ENCODE results near the gene PRDM16. TPM values are rescaled to one million over a fixed set of nuclear protein-coding genes. Genes with fewer than 3 reads are reported as not detected.

The PRDM16 gene
- total and polyA plus RNA-seq, 2 of the 13 experiments (the other 11 are each of a cell fraction or from before 2014, with no cell fraction given), result 0.15 to 0.81 TPM

DNA sequence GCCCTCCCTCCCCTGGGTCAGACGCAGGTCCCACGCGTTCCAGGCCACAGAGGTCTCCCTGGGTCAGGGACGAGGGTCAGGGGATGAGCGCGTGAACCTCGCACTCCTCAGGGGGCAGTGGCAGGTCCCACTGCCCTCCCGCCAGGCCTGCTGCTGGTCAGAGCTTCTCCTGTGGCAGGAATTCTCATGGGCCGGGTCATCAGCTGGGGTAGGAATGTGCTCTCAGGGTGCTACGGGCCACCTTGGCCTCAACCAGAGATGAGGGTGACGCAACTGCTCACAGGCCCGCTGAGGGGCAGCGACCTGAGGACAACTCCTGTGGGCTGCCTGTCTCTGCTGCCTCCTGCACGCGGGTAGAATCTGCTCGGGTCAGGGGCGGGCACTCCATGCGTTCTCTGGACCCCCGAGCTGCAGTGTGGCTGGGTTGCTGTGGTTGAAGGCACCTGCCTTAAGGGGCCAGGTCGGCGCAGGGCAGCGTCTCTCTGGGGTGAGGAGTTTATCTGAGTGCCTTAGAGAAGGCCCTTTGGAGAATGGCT, 128.8 kb downstream of the PRDM16 start (continued):
- TF ChIP-seq, protein P1, sequence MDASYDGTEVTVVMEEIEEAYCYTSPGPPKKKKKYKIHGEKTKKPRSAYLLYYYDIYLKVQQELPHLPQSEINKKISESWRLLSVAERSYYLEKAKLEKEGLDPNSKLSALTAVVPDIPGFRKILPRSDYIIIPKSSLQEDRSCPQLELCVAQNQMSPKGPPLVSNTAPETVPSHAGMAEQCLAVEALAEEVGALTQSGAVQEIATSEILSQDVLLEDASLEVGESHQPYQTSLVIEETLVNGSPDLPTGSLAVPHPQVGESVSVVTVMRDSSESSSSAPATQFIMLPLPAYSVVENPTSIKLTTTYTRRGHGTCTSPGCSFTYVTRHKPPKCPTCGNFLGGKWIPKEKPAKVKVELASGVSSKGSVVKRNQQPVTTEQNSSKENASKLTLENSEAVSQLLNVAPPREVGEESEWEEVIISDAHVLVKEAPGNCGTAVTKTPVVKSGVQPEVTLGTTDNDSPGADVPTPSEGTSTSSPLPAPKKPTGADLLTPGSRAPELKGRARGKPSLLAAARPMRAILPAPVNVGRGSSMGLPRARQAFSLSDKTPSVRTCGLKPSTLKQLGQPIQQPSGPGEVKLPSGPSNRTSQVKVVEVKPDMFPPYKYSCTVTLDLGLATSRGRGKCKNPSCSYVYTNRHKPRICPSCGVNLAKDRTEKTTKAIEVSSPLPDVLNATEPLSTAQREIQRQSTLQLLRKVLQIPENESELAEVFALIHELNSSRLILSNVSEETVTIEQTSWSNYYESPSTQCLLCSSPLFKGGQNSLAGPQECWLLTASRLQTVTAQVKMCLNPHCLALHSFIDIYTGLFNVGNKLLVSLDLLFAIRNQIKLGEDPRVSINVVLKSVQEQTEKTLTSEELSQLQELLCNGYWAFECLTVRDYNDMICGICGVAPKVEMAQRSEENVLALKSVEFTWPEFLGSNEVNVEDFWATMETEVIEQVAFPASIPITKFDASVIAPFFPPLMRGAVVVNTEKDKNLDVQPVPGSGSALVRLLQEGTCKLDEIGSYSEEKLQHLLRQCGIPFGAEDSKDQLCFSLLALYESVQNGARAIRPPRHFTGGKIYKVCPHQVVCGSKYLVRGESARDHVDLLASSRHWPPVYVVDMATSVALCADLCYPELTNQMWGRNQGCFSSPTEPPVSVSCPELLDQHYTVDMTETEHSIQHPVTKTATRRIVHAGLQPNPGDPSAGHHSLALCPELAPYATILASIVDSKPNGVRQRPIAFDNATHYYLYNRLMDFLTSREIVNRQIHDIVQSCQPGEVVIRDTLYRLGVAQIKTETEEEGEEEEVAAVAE (CRISPR knock-in tag; IDR thresholded peaks at IDR 0.05; ENCODE audit: borderline replicate concordance), result no peak
- TF ChIP-seq KAT7 (CRISPR knock-in tag; IDR thresholded peaks at IDR 0.05; ENCODE audit: borderline replicate concordance) (no peak), NCOR1 (IDR thresholded peaks at IDR 0.05; ENCODE audit: borderline replicate concordance, low read length) (no peak), ERF (CRISPR knock-in tag; IDR thresholded peaks at IDR 0.05) (no peak), ZSCAN20 (CRISPR knock-in tag; IDR thresholded peaks at IDR 0.05; ENCODE audit: borderline replicate concordance) (no peak), PCBP2 (optimal IDR thresholded peaks at IDR 0.05; ENCODE audit: low read depth, low read length, poor library complexity, severe bottlenecking) (no peak), SMAD1 (CRISPR knock-in tag; IDR thresholded peaks at IDR 0.05; ENCODE audit: borderline replicate concordance, low read depth) (no peak), TAF1 (CRISPR knock-in tag; IDR thresholded peaks at IDR 0.05) (no peak), KAT2B (IDR thresholded peaks at IDR 0.05; ENCODE audit: borderline replicate concordance, low read depth, low read length) (no peak), SOX5 (CRISPR knock-in tag; IDR thresholded peaks at IDR 0.05; ENCODE audit: borderline replicate concordance) (no peak), RORA (CRISPR knock-in tag; IDR thresholded peaks at IDR 0.05) (no peak), ZNF883 (CRISPR knock-in tag; IDR thresholded peaks at IDR 0.05; ENCODE audit: not compliant biosample characterization) (no peak), ZSCAN29 (CRISPR knock-in tag; conservative IDR thresholded peaks at IDR 0.05) (no peak)
- TF ChIP-seq, protein P2, sequence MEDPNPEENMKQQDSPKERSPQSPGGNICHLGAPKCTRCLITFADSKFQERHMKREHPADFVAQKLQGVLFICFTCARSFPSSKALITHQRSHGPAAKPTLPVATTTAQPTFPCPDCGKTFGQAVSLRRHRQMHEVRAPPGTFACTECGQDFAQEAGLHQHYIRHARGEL (CRISPR knock-in tag; IDR thresholded peaks at IDR 0.05), result no peak
- TF ChIP-seq, protein P3, sequence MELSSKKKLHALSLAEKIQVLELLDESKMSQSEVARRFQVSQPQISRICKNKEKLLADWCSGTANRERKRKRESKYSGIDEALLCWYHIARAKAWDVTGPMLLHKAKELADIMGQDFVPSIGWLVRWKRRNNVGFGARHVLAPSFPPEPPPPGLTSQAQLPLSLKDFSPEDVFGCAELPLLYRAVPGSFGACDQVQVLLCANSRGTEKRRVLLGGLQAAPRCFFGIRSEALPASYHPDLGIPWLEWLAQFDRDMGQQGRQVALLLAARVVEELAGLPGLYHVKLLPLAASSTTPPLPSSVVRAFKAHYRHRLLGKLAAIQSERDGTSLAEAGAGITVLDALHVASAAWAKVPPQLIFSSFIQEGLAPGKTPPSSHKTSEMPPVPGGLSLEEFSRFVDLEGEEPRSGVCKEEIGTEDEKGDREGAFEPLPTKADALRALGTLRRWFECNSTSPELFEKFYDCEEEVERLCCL (CRISPR knock-in tag; IDR thresholded peaks at IDR 0.05; ENCODE audit: borderline replicate concordance), result no peak
- TF ChIP-seq, protein P4, sequence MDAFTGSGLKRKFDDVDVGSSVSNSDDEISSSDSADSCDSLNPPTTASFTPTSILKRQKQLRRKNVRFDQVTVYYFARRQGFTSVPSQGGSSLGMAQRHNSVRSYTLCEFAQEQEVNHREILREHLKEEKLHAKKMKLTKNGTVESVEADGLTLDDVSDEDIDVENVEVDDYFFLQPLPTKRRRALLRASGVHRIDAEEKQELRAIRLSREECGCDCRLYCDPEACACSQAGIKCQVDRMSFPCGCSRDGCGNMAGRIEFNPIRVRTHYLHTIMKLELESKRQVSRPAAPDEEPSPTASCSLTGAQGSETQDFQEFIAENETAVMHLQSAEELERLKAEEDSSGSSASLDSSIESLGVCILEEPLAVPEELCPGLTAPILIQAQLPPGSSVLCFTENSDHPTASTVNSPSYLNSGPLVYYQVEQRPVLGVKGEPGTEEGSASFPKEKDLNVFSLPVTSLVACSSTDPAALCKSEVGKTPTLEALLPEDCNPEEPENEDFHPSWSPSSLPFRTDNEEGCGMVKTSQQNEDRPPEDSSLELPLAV (CRISPR knock-in tag; conservative IDR thresholded peaks at IDR 0.05; ENCODE audit: low read depth), result no peak
- TF ChIP-seq, protein P5, sequence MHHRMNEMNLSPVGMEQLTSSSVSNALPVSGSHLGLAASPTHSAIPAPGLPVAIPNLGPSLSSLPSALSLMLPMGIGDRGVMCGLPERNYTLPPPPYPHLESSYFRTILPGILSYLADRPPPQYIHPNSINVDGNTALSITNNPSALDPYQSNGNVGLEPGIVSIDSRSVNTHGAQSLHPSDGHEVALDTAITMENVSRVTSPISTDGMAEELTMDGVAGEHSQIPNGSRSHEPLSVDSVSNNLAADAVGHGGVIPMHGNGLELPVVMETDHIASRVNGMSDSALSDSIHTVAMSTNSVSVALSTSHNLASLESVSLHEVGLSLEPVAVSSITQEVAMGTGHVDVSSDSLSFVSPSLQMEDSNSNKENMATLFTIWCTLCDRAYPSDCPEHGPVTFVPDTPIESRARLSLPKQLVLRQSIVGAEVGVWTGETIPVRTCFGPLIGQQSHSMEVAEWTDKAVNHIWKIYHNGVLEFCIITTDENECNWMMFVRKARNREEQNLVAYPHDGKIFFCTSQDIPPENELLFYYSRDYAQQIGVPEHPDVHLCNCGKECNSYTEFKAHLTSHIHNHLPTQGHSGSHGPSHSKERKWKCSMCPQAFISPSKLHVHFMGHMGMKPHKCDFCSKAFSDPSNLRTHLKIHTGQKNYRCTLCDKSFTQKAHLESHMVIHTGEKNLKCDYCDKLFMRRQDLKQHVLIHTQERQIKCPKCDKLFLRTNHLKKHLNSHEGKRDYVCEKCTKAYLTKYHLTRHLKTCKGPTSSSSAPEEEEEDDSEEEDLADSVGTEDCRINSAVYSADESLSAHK (CRISPR knock-in tag; IDR thresholded peaks at IDR 0.05; ENCODE audit: borderline replicate concordance), result no peak
- TF ChIP-seq, protein P6, sequence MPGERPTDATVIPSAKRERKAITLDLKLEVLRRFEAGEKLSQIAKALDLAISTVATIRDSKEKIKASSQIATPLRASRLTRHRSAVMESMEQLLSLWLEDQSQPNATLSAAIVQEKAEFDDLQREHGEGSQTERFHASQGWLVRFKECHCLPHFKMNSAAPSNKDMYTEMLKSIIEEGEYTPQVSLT (CRISPR knock-in tag; IDR thresholded peaks at IDR 0.05; ENCODE audit: borderline replicate concordance, low read depth), result no peak
